Jurkat, Clone E6-1 (cell line): ENCODE data around the gene TRIM71.
A peak's percentile ranks its signal among the peaks of the same experiment; 100 is the strongest.

Experiments used
- DNase-seq: peaks from one replicate; pipeline ENCODE4 v3.0.0-alpha.2; 2011; ENCODE audit warnings: low read depth, low spot score
- H3K4me3 ChIP-seq: 2 replicates; pipeline ENCODE4 v1.5.1; 2011; ENCODE audit warnings: mild to moderate bottlenecking, low read length, control low read depth, moderate library complexity

TRIM71 gene

DNA sequence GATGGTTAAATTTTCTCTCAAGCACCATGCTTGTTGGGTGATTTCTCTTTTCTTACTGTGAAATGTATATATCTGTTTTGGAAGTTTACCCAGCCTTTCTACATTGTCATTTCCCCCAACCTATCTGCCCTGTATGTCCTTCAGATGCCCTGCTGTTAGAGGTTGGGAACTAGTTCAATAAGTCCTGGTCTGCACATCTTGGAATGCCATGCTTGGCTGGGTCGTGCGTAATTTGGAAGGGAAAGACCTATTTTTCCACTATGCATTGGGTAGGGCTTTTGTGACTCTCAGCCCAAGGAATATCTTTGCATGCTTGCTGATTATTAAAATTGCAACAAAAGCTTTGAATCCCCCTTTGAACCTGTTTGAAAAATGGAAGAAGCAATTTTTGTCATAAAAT, 63.8 kb downstream of the TRIM71 start:
- no peak overlapping the region for H3K4me3 ChIP-seq
- DNase-seq = no peak

DNA sequence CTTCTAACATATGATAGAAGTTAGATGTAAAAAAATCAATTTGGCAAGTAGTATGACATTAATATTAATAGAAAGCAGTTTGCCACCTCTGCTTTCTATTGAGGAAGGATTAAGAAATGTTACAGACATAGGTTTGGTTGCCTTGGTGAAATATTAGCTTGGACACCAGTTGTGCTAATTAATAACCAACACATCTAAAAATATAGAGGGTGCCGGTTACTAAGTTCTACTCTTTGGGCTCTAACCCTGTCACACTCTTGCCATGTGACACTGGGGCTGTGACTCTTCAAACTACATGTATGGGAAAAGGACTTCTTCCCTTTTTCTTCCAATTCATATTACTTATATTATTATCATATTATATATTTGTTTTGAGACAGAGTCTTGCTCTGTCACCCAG, 64.4 kb downstream of the TRIM71 start:
- H3K4me3 ChIP-seq = no peak overlapping the region
- DNase-seq = no peak

GRCh38 chr3:32882603-32883025, 64.8 kb downstream of the TRIM71 start:
- H3K4me3 ChIP-seq = no peak overlapping the region
- DNase-seq = peak; percentile 62

DNA sequence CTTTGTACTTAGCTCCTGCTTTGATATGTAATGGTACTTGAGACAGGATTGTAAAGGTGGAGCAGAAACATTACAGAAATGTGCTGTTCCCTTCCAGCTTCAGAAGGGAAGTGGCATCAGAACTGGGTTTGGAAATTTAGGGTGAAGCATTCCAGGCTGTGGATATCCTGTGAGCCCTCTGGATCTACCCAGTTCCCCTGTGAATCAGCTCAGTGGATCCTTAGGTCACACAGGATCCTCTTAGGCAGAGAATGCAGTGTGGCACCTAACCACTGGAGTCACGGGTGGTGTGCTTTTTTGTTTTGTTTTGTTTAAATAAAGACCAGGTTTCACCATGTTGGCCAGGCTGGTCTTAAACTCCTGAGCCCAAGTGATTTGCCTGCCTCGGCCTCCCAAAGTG, 66.0 kb downstream of the TRIM71 start:
- H3K4me3 ChIP-seq = no peak overlapping the region
- DNase-seq = no peak

GRCh38 chr3:32884591-32884990, 66.8 kb downstream of the TRIM71 start:
- H3K4me3 ChIP-seq = no peak overlapping the region
- no peak for DNase-seq

GRCh38 chr3:32885283-32885901, 67.6 kb downstream of the TRIM71 start:
- H3K4me3 ChIP-seq = no peak overlapping the region
- DNase-seq = no peak

GRCh38 chr3:32886296-32886695, 68.5 kb downstream of the TRIM71 start:
- no peak overlapping the region for H3K4me3 ChIP-seq
- no peak for DNase-seq

GRCh38 chr3:32886911-32887310, 69.1 kb downstream of the TRIM71 start:
- H3K4me3 ChIP-seq = no peak overlapping the region
- no peak for DNase-seq

- H3K4me3 ChIP-seq = no peak overlapping the region
- no peak for DNase-seq
Observed at GRCh38 chr3:32888739-32889138, 70.9 kb downstream of the TRIM71 start.

DNA sequence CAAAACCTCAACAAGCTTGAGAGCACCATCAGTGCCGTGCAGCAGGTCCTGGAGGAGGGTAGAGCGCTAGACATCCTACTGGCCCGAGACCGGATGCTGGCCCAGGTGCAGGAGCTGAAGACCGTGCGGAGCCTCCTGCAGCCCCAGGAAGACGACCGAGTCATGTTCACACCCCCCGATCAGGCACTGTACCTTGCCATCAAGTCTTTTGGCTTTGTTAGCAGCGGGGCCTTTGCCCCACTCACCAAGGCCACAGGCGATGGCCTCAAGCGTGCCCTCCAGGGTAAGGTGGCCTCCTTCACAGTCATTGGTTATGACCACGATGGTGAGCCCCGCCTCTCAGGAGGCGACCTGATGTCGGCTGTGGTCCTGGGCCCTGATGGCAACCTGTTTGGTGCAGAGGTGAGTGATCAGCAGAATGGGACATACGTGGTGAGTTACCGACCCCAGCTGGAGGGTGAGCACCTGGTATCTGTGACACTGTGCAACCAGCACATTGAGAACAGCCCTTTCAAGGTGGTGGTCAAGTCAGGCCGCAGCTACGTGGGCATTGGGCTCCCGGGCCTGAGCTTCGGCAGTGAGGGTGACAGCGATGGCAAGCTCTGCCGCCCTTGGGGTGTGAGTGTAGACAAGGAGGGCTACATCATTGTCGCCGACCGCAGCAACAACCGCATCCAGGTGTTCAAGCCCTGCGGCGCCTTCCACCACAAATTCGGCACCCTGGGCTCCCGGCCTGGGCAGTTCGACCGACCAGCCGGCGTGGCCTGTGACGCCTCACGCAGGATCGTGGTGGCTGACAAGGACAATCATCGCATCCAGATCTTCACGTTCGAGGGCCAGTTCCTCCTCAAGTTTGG, 72.9 kb downstream of the TRIM71 start:
- H3K4me3 ChIP-seq = no peak overlapping the region
- no peak for DNase-seq

DNA sequence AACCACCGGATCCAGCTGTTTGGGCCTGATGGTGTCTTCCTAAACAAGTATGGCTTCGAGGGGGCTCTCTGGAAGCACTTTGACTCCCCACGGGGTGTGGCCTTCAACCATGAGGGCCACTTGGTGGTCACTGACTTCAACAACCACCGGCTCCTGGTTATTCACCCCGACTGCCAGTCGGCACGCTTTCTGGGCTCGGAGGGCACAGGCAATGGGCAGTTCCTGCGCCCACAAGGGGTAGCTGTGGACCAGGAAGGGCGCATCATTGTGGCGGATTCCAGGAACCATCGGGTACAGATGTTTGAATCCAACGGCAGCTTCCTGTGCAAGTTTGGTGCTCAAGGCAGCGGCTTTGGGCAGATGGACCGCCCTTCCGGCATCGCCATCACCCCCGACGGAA, 73.6 kb downstream of the TRIM71 start:
- no peak overlapping the region for H3K4me3 ChIP-seq
- no peak for DNase-seq

DNA sequence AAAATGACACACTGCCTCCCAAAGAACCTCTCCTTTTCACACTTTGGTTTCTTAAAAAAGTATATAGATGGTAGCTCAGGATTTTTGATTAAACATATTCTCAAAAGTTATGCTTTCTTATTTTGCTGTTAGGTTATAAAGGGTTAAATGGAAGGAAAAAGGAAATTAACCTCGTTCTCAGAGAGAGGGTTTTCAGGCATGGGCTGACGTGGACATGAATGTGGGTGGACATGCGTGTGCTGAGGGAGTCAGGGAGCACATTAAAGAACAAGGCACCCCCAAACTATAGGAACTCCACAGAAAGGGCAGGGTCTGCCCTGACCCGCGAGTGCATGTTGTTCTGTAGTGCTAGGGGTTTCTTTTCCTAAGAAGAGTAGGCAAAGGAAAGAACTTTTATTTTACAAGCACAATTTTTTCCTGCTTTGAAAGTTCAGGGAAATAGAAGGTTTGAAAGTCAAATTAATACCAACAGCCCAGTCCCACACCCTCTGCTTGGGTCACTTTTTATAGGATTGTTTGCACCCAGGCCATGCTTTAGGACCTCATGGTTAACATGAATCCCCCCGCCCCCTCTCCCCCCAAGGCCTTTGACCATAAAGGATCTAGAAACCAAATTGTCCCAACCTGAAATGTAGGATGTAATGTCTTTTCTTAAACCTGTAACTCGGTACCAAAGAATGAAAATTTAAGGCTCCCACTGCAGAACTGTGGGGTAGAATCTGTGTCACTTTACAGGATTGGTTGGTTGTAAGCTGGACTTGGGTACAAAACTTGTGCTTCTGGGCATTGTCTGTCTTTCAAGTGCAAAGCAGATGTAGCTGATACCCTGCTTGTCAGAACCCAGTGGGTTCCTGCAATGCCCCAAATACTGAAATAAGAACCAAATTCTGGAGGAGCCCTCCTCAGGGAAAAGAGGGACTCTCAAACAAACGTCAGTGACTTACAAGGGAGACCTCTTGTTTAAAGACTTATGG, 75.1 kb downstream of the TRIM71 start:
- no peak overlapping the region for H3K4me3 ChIP-seq
- no peak for DNase-seq

DNA sequence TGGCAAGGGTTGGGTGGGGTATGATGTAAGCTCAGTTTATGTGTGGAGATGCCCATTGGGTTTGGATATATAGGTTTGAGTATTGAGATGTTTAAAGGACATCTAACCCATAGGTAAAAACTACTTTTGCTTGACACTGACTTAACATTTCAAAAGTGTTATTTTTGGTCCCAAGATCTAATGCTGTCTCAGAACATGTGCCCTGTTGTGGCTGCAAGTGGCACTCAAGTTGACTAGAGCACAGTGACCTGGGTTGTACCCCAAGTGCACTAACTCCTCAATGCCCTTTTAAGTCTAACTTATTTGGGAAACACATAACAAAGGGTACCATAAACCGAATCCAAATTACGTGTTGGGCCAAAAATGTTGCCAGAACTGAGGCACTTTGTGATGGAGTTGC, 77.2 kb downstream of the TRIM71 start:
- H3K4me3 ChIP-seq = no peak overlapping the region
- no peak for DNase-seq

- no peak overlapping the region for H3K4me3 ChIP-seq
- no peak for DNase-seq
Observed at GRCh38 chr3:32895701-32896100, 77.9 kb downstream of the TRIM71 start.

GRCh38 chr3:32896143-32896542, 78.3 kb downstream of the TRIM71 start:
- DNase-seq = no peak
- H3K4me3 ChIP-seq = no peak overlapping the region

GRCh38 chr3:32897001-32897601, 79.3 kb downstream of the TRIM71 start:
- DNase-seq = no peak

DNA sequence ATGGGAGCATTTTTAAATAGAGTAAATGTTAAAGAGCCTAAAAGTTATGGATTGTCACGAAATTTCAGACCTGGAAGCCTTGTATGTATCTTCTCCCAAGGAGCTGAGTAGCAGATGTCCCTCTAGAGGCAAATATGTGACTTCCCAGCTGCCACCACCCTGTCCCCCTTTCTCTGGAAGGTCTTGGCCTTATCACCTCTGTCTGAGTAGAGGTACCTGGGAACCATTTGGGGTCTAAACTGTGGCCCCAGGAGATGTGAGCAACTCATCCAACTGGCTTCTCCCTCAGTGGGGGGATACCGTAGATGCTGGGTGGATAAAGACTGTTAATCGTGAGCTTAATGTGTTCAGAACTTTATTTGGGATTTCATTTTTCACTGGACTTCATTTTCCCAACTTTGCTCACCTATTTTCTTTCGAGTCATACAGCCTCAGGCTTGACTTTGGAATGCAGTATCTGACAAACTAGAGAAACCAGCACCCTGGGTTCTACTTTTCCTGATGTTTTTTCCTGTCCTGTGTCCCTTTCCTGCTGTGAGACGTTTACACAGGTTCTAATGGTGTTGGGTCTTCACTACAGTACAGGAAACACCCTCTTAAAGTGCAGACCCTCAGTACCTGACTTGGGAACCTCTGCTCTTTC, 80.3 kb downstream of the TRIM71 start:
- H3K4me3 ChIP-seq = no peak overlapping the region
- no peak for DNase-seq

More at GRCh38 chr3:32897001-32897601, 79.3 kb downstream of the TRIM71 start:
- no peak overlapping the region for H3K4me3 ChIP-seq

GRCh38 chr3:32899265-32899664, 81.5 kb downstream of the TRIM71 start:
- no peak for DNase-seq
- H3K4me3 ChIP-seq = no peak overlapping the region
